ENCODE results near the gene ARMC12. TPM values are rescaled to one million over a fixed set of nuclear protein-coding genes. Genes with fewer than 3 reads are reported as not detected.

ARMC12 gene
- total and polyA plus RNA-seq, 10 of the 15 experiments (the other 5 are each of a cell fraction or from before 2014, with no cell fraction given): 0.10 to 1.6 (median 0.62) TPM

DNA sequence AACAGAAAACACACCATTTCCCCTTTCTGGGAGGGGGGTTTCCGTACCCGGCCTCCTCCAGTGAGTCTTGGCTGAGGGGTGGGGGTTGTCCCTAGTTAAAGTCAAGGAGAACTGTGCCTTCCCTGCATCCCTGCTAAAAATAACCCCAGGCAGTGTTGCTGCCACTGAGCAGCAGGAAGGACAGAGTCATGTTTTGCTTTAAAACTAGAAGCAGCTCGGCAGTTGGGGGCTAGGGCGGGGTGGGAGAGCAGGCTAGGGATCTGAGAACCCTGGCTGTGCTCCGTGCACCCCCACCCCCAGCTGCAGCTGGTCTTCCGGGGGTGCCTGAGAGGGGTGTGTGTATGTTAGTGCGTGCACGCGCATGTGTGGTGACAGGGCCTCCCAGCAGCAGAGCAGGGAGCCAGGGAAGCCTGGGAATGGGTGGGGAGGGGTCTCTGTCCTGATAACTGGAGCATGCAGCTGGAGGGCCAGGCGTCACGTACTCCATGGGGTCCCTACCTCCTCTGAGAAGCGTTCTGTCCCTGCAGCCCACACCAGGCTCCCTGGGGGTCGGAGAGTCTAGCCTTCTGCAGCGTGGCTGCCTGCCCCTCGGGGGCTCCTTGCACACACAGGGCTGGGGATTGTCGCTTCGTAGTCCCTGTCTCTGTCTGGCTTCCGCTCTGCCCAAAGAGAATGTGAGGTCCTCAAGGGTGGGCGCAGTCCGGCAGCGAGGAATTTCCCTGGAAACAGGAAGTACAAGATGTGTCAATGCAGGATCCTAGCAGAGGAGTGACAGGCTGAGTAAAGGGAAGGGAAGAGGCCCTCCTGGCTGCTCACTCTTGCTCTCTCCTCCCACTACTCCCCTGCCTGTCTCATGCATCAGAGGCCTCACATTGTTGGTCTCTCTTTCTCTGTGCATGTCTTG, 16.8 kb upstream of the ARMC12 start (continued):
- peak; percentile 90 for TF ChIP-seq RELA (IDR thresholded peaks at IDR 0.05; ENCODE audit: borderline replicate concordance, partially characterized antibody)
- 0 out of 4 replicates have a peak, but pooled peaks have one; percentile 12 to 30 for TF ChIP-seq SRF (IDR thresholded peaks at IDR 0.05; ENCODE audit: low read depth in 2 of 2, low read length in 2 of 2)
- TF ChIP-seq TARDBP (IDR thresholded peaks at IDR 0.05; ENCODE audit: borderline replicate concordance): no peak
- TF ChIP-seq POU2F2 (IDR thresholded peaks at IDR 0.05; ENCODE audit: borderline replicate concordance, low read depth, low read length): peak; percentile 9; the same call in 1 of the 3 replicates
- TF ChIP-seq MEF2B (IDR thresholded peaks at IDR 0.05; ENCODE audit: partially characterized antibody, poor library complexity, severe bottlenecking): peak; percentile 75
- TF ChIP-seq ZNF687 (IDR thresholded peaks at IDR 0.05): peak; percentile 48; the same call in 1 of the 2 replicates
- TF ChIP-seq EED (IDR thresholded peaks at IDR 0.05; ENCODE audit: low read depth): peak; percentile 96
- TF ChIP-seq BCL11A (IDR thresholded peaks at IDR 0.05; ENCODE audit: low read depth, low read length): peak; percentile 67
- TF ChIP-seq REST (IDR thresholded peaks at IDR 0.05; ENCODE audit: low read depth, low read length): no peak
- peak; percentile 54; the same call in 1 of the 2 replicates for TF ChIP-seq CBFB (IDR thresholded peaks at IDR 0.05; ENCODE audit: low read depth)
- TF ChIP-seq ESRRA (IDR thresholded peaks at IDR 0.05; ENCODE audit: low read length): no peak
- no peak for TF ChIP-seq SREBF2 (IDR thresholded peaks at IDR 0.05; ENCODE audit: low read length)
- TF ChIP-seq, protein P1, sequence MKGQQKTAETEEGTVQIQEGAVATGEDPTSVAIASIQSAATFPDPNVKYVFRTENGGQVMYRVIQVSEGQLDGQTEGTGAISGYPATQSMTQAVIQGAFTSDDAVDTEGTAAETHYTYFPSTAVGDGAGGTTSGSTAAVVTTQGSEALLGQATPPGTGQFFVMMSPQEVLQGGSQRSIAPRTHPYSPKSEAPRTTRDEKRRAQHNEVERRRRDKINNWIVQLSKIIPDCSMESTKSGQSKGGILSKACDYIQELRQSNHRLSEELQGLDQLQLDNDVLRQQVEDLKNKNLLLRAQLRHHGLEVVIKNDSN (IDR thresholded peaks at IDR 0.05; ENCODE audit: borderline replicate concordance, extremely low read length, insufficient read depth, low read depth, low read length): no peak
- TF ChIP-seq TCF3 (IDR thresholded peaks at IDR 0.05; ENCODE audit: borderline replicate concordance, insufficient read depth, low read depth, low read length): peak; percentile 92
- TF ChIP-seq, protein P2, sequence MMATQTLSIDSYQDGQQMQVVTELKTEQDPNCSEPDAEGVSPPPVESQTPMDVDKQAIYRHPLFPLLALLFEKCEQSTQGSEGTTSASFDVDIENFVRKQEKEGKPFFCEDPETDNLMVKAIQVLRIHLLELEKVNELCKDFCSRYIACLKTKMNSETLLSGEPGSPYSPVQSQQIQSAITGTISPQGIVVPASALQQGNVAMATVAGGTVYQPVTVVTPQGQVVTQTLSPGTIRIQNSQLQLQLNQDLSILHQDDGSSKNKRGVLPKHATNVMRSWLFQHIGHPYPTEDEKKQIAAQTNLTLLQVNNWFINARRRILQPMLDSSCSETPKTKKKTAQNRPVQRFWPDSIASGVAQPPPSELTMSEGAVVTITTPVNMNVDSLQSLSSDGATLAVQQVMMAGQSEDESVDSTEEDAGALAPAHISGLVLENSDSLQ (IDR thresholded peaks at IDR 0.05): peak; percentile 74
- TF ChIP-seq DPF2 (IDR thresholded peaks at IDR 0.05): peak; percentile 89
- TF ChIP-seq POLR2AphosphoS5 (IDR thresholded peaks at IDR 0.05; ENCODE audit: low read length): 0 out of 2 replicates have a peak, but pooled peaks have one; percentile 17

All from GM12878 (cell line).